Stimulated activated CD8-positive, alpha-beta memory T cell treated with anti-CD3 and anti-CD28 coated beads, Interleukin-2, amount 100 ng/mL, for 1 hour (primary cell): ENCODE results near the gene SDC4.
A peak's percentile ranks its signal among the peaks of the same experiment; 100 is the strongest.
"Not testable (repeated sequence)": the region's sequence is repeated elsewhere in the genome, so short reads cannot be mapped to it uniquely, and the experiment has no call there.

Source experiments
- DNase-seq, 2 donors: peaks; one replicate each; pipeline ENCODE4 v3.0.0-alpha.2; 2020; ENCODE audit warnings: low read depth in 2 of 2

Gene SDC4

GRCh38 chr20:45363611-45364492 is 15.6 kb upstream of the SDC4 start:
- no peak for DNase-seq

- peak; percentile 96 to 97 for DNase-seq
Observed at GRCh38 chr20:45362804-45363610, 14.8 kb upstream of the SDC4 start, which contains the start of gene SYS1. Gene SYS1, plus strand, starts transcription at chr20:45363156. Its CDS starts 376 bp downstream, at chr20:45363532.

- no peak for DNase-seq
Observed at GRCh38 chr20:45361793-45362192, 13.6 kb upstream of the SDC4 start.

- no peak for DNase-seq
Observed at GRCh38 chr20:45359406-45360148, 11.4 kb upstream of the SDC4 start.

- DNase-seq, result no peak
Observed at GRCh38 chr20:45359069-45359405, 10.8 kb upstream of the SDC4 start.

GRCh38 chr20:45358282-45359068 is 10.3 kb upstream of the SDC4 start:
- DNase-seq, result no peak

- DNase-seq, result no peak
Observed at GRCh38 chr20:45355209-45356084, 7.2 kb upstream of the SDC4 start.

- no peak for DNase-seq
Observed at GRCh38 chr20:45354423-45355208, 6.4 kb upstream of the SDC4 start.

GRCh38 chr20:45353746-45354145 is 5.5 kb upstream of the SDC4 start:
- DNase-seq, result no peak

- no peak for DNase-seq
Observed at GRCh38 chr20:45352729-45353128, 4.5 kb upstream of the SDC4 start.

GRCh38 chr20:45350795-45351194 is 2.6 kb upstream of the SDC4 start:
- not testable (repeated sequence) for DNase-seq

- no peak for DNase-seq
Observed at GRCh38 chr20:45350217-45350616, 2.0 kb upstream of the SDC4 start.

- DNase-seq, result no peak
Observed at GRCh38 chr20:45347297-45347935, 808 bp downstream of the SDC4 start.

GRCh38 chr20:45346851-45347250 is 1.4 kb downstream of the SDC4 start:
- DNase-seq, result no peak

- DNase-seq, result no peak
Observed at GRCh38 chr20:45346291-45346718, 1.9 kb downstream of the SDC4 start.

- DNase-seq, result no peak
Observed at GRCh38 chr20:45345104-45345936, 2.9 kb downstream of the SDC4 start.

- DNase-seq, result no peak
Observed at GRCh38 chr20:45344168-45344860, 3.9 kb downstream of the SDC4 start.
